ENCODE measurements around the gene GUCD1. TPM values are rescaled to one million over a fixed set of nuclear protein-coding genes. Genes with fewer than 3 reads are reported as not detected.

The GUCD1 gene
- total and polyA plus RNA-seq, 2 of the 13 experiments (the other 11 are each of a cell fraction or from before 2014, with no cell fraction given): 128 to 245 TPM

DNA sequence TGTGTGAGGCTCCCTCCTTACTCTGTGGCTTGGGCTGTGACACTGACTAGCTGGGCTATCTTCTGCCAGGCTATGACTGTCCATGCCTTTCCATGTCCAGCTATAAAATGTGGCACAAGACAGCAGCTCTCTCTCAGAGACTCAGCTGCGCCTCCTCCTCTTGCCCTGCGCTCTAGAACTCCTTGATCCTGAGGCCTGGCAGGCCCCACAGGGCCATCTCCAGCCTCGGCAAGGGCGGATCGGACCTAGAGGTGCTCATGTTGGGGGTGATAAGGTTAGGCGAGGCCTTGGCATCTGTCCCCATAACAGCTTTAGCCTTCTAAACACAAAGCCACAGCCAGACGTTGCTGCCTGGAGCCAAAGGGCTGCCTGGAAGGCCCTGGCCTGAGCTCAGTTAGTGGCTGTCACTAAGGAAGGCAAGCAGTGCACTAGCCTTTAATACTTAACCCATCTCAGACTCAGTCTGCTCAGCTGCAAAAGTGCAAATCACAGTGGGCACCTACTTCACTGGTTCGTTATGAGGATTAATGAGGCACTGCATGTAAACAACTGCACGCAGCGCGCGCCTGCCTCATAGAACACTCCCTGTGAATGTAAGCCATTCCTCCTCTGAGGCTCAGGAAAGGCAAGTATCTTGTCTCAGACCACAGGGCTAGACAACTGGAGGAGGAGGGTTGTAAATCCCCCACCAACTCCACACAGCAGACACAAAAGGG is 1.2 kb downstream of the GUCD1 start:
- no peak for FAIRE-seq
- intact Hi-C loops (cut with micrococcal nuclease; ENCODE audit: unreplicated experiment): no loop called here
- 27% methylated on average over 5 of the region's 12 CpGs for WGBS (ENCODE audit: low lambda C conversion rate)
- no peak for ATAC-seq
- Histone ChIP-seq H4K20me1 (ENCODE audit: insufficient read depth, low read length) (peaks cover 9% of the 10 kb centered on the region), H2AFZ (ENCODE audit: low read length) (no peak overlapping the region), H3K79me2 (ENCODE audit: insufficient read depth, low read length) (peaks cover 74% of the 10 kb centered on the region), H3K4me1 (ENCODE audit: insufficient read depth, low read length) (peaks cover 74% of the 10 kb centered on the region), H3K36me3 (replicated peaks in 1 of 2; ENCODE audit: control insufficient read depth in 1 of 2, insufficient read depth in 2 of 2, low read length in 2 of 2) (peaks cover 7 to 21% of the 10 kb centered on the region in 2 experiments), H3K4me3 (replicated peaks in 1 of 3; ENCODE audit: insufficient read depth in 1 of 3, low read depth in 2 of 3, low read length in 3 of 3) (peak overlapping the region; percentile 82 to 88 (median 87)), H3K9me3 (ENCODE audit: low read length) (no peaks in the 10 kb centered on the region), H3K27me3 (ENCODE audit: control insufficient read depth in 1 of 2, insufficient read depth in 2 of 2, low read length in 2 of 2) (no peaks in the 10 kb centered on the region; a peak in 1 of 5 replicates), H3K27ac (ENCODE audit: extremely low read length, insufficient read depth, low read length) (peak overlapping the region; percentile 93), H3K9ac (ENCODE audit: insufficient read depth, low read depth, low read length) (peak overlapping the region; percentile 98), H3K4me2 (ENCODE audit: low read depth, low read length) (peak overlapping the region; percentile 92)
- DNase-seq (ENCODE audit: low spot score): peak; percentile 25
- no TSS peak for BruUV-seq (replicated peaks)
- POLR2A ChIA-PET: interaction anchor here (0.7 to 9.3 kb wide), 13 partner anchors 9 to 355 kb away, joined by 3 to 138 read pairs (median 25); partner anchors contain the start of genes GGT1 and LRRC75B
- CTCF ChIA-PET (ENCODE audit: low intra/inter-chr PET ratio, low total read pairs): no interaction called here
- in situ Hi-C loops (cut with HindIII; ENCODE audit: extremely low pct_ligation_motif_present, low pct_unique_long_range_greater_than_20kb): no loop called here
- TF ChIP-seq NR1H2 (CRISPR knock-in tag; IDR thresholded peaks at IDR 0.05; ENCODE audit: borderline replicate concordance, low read depth): no peak
- TF ChIP-seq ZNF644 (CRISPR knock-in tag; IDR thresholded peaks at IDR 0.05; ENCODE audit: low read depth): no peak
- no peak for TF ChIP-seq CENPT (CRISPR knock-in tag; IDR thresholded peaks at IDR 0.05; ENCODE audit: low read depth)
- TF ChIP-seq ZNF7 (CRISPR knock-in tag; IDR thresholded peaks at IDR 0.05): no peak
- TF ChIP-seq, protein P1, sequence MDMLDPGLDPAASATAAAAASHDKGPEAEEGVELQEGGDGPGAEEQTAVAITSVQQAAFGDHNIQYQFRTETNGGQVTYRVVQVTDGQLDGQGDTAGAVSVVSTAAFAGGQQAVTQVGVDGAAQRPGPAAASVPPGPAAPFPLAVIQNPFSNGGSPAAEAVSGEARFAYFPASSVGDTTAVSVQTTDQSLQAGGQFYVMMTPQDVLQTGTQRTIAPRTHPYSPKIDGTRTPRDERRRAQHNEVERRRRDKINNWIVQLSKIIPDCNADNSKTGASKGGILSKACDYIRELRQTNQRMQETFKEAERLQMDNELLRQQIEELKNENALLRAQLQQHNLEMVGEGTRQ (IDR thresholded peaks at IDR 0.05; ENCODE audit: low read depth, low read length): no peak
- TF ChIP-seq, protein P1 (CRISPR knock-in tag; IDR thresholded peaks at IDR 0.05; ENCODE audit: borderline replicate concordance): peak; percentile 8; the same call in 1 of the 2 replicates
- TF ChIP-seq, protein P2, sequence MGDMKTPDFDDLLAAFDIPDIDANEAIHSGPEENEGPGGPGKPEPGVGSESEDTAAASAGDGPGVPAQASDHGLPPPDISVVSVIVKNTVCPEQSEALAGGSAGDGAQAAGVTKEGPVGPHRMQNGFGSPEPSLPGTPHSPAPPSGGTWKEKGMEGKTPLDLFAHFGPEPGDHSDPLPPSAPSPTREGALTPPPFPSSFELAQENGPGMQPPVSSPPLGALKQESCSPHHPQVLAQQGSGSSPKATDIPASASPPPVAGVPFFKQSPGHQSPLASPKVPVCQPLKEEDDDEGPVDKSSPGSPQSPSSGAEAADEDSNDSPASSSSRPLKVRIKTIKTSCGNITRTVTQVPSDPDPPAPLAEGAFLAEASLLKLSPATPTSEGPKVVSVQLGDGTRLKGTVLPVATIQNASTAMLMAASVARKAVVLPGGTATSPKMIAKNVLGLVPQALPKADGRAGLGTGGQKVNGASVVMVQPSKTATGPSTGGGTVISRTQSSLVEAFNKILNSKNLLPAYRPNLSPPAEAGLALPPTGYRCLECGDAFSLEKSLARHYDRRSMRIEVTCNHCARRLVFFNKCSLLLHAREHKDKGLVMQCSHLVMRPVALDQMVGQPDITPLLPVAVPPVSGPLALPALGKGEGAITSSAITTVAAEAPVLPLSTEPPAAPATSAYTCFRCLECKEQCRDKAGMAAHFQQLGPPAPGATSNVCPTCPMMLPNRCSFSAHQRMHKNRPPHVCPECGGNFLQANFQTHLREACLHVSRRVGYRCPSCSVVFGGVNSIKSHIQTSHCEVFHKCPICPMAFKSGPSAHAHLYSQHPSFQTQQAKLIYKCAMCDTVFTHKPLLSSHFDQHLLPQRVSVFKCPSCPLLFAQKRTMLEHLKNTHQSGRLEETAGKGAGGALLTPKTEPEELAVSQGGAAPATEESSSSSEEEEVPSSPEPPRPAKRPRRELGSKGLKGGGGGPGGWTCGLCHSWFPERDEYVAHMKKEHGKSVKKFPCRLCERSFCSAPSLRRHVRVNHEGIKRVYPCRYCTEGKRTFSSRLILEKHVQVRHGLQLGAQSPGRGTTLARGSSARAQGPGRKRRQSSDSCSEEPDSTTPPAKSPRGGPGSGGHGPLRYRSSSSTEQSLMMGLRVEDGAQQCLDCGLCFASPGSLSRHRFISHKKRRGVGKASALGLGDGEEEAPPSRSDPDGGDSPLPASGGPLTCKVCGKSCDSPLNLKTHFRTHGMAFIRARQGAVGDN (CRISPR knock-in tag; IDR thresholded peaks at IDR 0.05): peak; percentile 80
- no peak for TF ChIP-seq ZNF331 (CRISPR knock-in tag; IDR thresholded peaks at IDR 0.05)
- TF ChIP-seq ELF3 (CRISPR knock-in tag; IDR thresholded peaks at IDR 0.05): no peak
- no peak for TF ChIP-seq MYC (CRISPR knock-in tag; IDR thresholded peaks at IDR 0.05; ENCODE audit: borderline replicate concordance)
- TF ChIP-seq, protein P3, sequence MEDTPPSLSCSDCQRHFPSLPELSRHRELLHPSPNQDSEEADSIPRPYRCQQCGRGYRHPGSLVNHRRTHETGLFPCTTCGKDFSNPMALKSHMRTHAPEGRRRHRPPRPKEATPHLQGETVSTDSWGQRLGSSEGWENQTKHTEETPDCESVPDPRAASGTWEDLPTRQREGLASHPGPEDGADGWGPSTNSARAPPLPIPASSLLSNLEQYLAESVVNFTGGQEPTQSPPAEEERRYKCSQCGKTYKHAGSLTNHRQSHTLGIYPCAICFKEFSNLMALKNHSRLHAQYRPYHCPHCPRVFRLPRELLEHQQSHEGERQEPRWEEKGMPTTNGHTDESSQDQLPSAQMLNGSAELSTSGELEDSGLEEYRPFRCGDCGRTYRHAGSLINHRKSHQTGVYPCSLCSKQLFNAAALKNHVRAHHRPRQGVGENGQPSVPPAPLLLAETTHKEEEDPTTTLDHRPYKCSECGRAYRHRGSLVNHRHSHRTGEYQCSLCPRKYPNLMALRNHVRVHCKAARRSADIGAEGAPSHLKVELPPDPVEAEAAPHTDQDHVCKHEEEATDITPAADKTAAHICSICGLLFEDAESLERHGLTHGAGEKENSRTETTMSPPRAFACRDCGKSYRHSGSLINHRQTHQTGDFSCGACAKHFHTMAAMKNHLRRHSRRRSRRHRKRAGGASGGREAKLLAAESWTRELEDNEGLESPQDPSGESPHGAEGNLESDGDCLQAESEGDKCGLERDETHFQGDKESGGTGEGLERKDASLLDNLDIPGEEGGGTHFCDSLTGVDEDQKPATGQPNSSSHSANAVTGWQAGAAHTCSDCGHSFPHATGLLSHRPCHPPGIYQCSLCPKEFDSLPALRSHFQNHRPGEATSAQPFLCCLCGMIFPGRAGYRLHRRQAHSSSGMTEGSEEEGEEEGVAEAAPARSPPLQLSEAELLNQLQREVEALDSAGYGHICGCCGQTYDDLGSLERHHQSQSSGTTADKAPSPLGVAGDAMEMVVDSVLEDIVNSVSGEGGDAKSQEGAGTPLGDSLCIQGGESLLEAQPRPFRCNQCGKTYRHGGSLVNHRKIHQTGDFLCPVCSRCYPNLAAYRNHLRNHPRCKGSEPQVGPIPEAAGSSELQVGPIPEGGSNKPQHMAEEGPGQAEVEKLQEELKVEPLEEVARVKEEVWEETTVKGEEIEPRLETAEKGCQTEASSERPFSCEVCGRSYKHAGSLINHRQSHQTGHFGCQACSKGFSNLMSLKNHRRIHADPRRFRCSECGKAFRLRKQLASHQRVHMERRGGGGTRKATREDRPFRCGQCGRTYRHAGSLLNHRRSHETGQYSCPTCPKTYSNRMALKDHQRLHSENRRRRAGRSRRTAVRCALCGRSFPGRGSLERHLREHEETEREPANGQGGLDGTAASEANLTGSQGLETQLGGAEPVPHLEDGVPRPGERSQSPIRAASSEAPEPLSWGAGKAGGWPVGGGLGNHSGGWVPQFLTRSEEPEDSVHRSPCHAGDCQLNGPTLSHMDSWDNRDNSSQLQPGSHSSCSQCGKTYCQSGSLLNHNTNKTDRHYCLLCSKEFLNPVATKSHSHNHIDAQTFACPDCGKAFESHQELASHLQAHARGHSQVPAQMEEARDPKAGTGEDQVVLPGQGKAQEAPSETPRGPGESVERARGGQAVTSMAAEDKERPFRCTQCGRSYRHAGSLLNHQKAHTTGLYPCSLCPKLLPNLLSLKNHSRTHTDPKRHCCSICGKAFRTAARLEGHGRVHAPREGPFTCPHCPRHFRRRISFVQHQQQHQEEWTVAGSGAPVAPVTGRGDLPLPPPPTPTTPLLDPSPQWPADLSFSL (CRISPR knock-in tag; IDR thresholded peaks at IDR 0.05): no peak
